Stomach (tissue), 4 donors: ENCODE measurements around the gene SMAD6.

Experiments used
- POLR2A ChIP-seq, 4 donors: fragments of 450-650 bp; IDR thresholded peaks; one replicate each; pipeline ENCODE4 v1.6.1; 2016; ENCODE audit warnings: antibody characterized with exemption in 4 of 4, control low read depth in 2 of 4, mild to moderate bottlenecking in 1 of 4, moderate library complexity in 1 of 4
- TF ChIP-seq, protein P1 (sequence below), 7 experiments: fragments of 450-650 bp in 4 of 7; fragments of 200-600 bp in 3 of 7; sonication (generic) in 3 of 7; IDR thresholded peaks; one replicate each; pipeline ENCODE4 v1.5.1; 2016 to 2019; ENCODE audit warnings: antibody characterized with exemption in 7 of 7, control low read depth in 2 of 7, mild to moderate bottlenecking in 1 of 7

DNA sequence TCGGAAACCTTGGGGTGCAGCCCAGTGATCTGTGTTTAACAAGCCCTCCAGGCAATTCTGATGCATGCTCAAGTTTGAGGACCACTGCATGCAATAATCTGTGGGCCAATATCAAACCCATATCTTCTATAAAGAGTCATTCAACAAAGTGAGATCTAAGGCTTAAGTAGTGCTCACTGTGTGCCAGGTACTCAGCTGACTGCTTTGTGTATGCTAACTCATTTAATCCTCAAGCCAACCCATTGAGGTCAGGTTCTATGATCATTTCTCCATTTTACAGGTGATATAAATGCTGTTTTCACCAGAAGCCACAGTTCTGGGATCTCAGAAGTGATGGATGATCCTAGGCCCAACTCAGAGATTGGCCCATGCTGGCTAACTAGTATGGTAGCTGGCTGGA is 101.7 kb downstream of the SMAD6 start:
- TF ChIP-seq, protein P1, sequence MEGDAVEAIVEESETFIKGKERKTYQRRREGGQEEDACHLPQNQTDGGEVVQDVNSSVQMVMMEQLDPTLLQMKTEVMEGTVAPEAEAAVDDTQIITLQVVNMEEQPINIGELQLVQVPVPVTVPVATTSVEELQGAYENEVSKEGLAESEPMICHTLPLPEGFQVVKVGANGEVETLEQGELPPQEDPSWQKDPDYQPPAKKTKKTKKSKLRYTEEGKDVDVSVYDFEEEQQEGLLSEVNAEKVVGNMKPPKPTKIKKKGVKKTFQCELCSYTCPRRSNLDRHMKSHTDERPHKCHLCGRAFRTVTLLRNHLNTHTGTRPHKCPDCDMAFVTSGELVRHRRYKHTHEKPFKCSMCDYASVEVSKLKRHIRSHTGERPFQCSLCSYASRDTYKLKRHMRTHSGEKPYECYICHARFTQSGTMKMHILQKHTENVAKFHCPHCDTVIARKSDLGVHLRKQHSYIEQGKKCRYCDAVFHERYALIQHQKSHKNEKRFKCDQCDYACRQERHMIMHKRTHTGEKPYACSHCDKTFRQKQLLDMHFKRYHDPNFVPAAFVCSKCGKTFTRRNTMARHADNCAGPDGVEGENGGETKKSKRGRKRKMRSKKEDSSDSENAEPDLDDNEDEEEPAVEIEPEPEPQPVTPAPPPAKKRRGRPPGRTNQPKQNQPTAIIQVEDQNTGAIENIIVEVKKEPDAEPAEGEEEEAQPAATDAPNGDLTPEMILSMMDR (IDR thresholded peaks at IDR 0.05): no peak
- TF ChIP-seq POLR2A (IDR thresholded peaks at IDR 0.05): no peak
